ENCODE data around the gene SUGP2.
A peak's percentile ranks its signal among the peaks of the same experiment; 100 is the strongest.
"Not testable (repeated sequence)": the region's sequence is repeated elsewhere in the genome, so short reads cannot be mapped to it uniquely, and the experiment has no call there.

The SUGP2 gene

GRCh38 chr19:19034204-19034624 is 897 bp upstream of the SUGP2 start:
- DNase-seq (ENCODE audit: insufficient read length, low spot score) (peak; percentile 79), FAIRE-seq (peak; percentile 86)
- TF ChIP-seq POU2F2 (IDR thresholded peaks at IDR 0.05; ENCODE audit: low read depth, low read length): no peak
- peak; percentile 52; the same call in 1 of the 2 replicates for TF ChIP-seq POLR2A (IDR thresholded peaks at IDR 0.05; ENCODE audit: low read depth, low read length)
- no peak for TF ChIP-seq POLR2AphosphoS5 (IDR thresholded peaks at IDR 0.05; ENCODE audit: low read depth, low read length)
- no peak for TF ChIP-seq SPI1 (IDR thresholded peaks at IDR 0.05; ENCODE audit: low read depth, low read length)
- 0 out of 2 replicates have a peak, but pooled peaks have one; percentile 34 for TF ChIP-seq TAF1 (IDR thresholded peaks at IDR 0.05; ENCODE audit: low read depth, low read length)
- no peak for TF ChIP-seq PAX5 (IDR thresholded peaks at IDR 0.05; ENCODE audit: insufficient read depth, low read length, severe bottlenecking)

- DNase-seq (ENCODE audit: insufficient read length, low spot score) (no peak), FAIRE-seq (no peak)
- TF ChIP-seq TAF1 (IDR thresholded peaks at IDR 0.05; ENCODE audit: low read depth, low read length) (0 out of 2 replicates have a peak, but pooled peaks have one; percentile 15), PAX5 (IDR thresholded peaks at IDR 0.05; ENCODE audit: insufficient read depth, low read length, severe bottlenecking) (no peak)
Observed at GRCh38 chr19:19033176-19033425, 216 bp downstream of the SUGP2 start.

DNA sequence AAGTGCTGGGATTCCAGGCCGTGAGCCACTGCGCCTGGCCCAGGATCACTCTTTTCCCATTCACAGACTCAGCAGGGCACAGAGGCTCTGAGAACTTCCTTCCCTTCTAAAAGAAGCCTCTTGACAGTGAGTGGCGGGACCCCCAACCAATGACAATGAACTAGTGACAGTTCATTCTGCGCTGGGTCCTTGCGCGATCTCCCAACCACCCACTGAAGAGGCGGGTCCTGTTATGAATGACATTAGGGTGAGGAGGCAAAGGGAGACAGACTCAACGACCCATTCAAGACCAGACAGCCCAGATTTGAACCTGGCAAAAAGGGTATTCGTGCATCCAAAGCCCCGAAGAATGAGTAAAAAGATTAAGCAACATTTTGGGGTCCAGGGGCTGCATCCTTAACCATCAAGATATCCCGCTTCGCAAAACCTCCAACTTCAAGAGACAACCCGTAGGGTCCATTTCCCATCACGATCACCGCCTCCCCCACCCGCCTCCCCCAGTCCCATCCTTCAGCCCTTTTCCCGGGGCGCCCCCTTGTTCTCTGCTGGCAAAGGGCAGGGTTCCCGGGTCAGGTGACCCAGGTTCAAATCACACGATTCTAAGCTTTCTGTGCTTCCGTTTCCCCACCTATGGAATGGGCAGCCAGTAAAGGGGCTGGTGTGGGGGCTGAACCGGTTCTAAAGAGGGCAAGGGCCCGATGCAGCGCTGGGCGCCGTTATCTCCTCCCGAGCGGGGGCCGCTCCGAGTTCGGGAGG is 719 bp downstream of the SUGP2 start:
- FAIRE-seq (peak; percentile 90), DNase-seq (ENCODE audit: insufficient read length, low spot score) (peak; percentile 87)
- TF ChIP-seq TAF1 (IDR thresholded peaks at IDR 0.05; ENCODE audit: low read depth, low read length) (no peak), SPI1 (IDR thresholded peaks at IDR 0.05; ENCODE audit: low read depth, low read length) (peak; percentile 25; the same call in 1 of the 2 replicates), POU2F2 (IDR thresholded peaks at IDR 0.05; ENCODE audit: low read depth, low read length) (peak; percentile 41; the same call in 1 of the 2 replicates)

DNA sequence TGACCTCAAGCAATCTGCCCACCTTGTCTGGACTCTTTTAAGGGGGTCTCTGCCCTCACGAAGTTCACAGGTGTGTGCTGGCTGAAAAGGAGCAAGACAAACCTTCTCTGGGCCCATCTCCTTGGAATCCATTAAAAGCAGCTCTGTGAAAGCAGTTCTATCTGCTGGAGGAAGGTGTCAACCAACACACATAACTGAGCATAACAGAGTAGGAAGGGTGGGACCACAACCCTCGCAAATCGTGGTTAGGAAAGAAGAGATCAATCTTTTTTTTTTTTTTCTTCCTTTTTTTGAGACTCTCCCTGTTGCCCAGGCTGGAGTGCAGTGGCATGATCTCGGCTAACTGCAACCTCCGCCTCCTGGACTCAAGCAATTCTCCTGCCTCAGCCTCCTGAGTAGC is 1.4 kb downstream of the SUGP2 start:
- FAIRE-seq (no peak), DNase-seq (ENCODE audit: insufficient read length, low spot score) (no peak)
- TF ChIP-seq SPI1 (IDR thresholded peaks at IDR 0.05; ENCODE audit: low read depth, low read length) (no peak), POU2F2 (IDR thresholded peaks at IDR 0.05; ENCODE audit: low read depth, low read length) (no peak), PAX5 (IDR thresholded peaks at IDR 0.05; ENCODE audit: insufficient read depth, low read length, severe bottlenecking) (no peak), POLR2AphosphoS5 (IDR thresholded peaks at IDR 0.05; ENCODE audit: low read depth, low read length) (no peak), POLR2A (IDR thresholded peaks at IDR 0.05; ENCODE audit: low read depth, low read length) (no peak), TAF1 (IDR thresholded peaks at IDR 0.05; ENCODE audit: low read depth, low read length) (no peak)

DNA sequence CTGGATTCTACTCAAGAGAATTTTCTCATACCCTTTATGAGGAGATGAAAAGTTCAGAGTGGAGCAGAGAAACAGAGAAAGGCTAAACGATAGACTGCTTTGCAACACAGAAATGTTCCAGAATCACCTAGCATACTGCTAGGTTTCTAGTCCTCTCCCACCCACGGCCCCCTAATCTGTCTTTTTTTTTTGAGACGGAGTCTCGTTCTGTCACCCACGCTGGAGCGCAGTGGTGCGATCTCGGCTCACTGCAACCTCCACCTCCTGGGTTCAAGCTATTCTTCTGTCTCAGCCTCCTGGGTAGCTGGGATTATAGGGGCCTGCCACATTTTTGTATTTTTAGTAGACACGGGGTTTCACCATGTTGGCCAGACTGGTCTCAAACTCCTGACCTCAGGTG is 4.8 kb downstream of the SUGP2 start:
- FAIRE-seq (no peak), DNase-seq (ENCODE audit: insufficient read length, low spot score) (no peak)
- TF ChIP-seq POU2F2 (IDR thresholded peaks at IDR 0.05; ENCODE audit: low read depth, low read length) (no peak), POLR2AphosphoS5 (IDR thresholded peaks at IDR 0.05; ENCODE audit: low read depth, low read length) (no peak), TAF1 (IDR thresholded peaks at IDR 0.05; ENCODE audit: low read depth, low read length) (no peak), POLR2A (IDR thresholded peaks at IDR 0.05; ENCODE audit: low read depth, low read length) (no peak), PAX5 (IDR thresholded peaks at IDR 0.05; ENCODE audit: insufficient read depth, low read length, severe bottlenecking) (no peak), SPI1 (IDR thresholded peaks at IDR 0.05; ENCODE audit: low read depth, low read length) (no peak)

GRCh38 chr19:19027228-19027627 is 6.1 kb downstream of the SUGP2 start:
- FAIRE-seq (no peak), DNase-seq (ENCODE audit: insufficient read length, low spot score) (no peak)
- TF ChIP-seq POU2F2 (IDR thresholded peaks at IDR 0.05; ENCODE audit: low read depth, low read length): no peak
- TF ChIP-seq POLR2A (IDR thresholded peaks at IDR 0.05; ENCODE audit: low read depth, low read length): no peak
- TF ChIP-seq TAF1 (IDR thresholded peaks at IDR 0.05; ENCODE audit: low read depth, low read length): no peak
- TF ChIP-seq PAX5 (IDR thresholded peaks at IDR 0.05; ENCODE audit: insufficient read depth, low read length, severe bottlenecking): no peak
- no peak for TF ChIP-seq SPI1 (IDR thresholded peaks at IDR 0.05; ENCODE audit: low read depth, low read length)
- TF ChIP-seq POLR2AphosphoS5 (IDR thresholded peaks at IDR 0.05; ENCODE audit: low read depth, low read length): no peak

- TF ChIP-seq POLR2A (IDR thresholded peaks at IDR 0.05; ENCODE audit: low read depth, low read length): no peak
- no peak for TF ChIP-seq POLR2AphosphoS5 (IDR thresholded peaks at IDR 0.05; ENCODE audit: low read depth, low read length)
- TF ChIP-seq POU2F2 (IDR thresholded peaks at IDR 0.05; ENCODE audit: low read depth, low read length): no peak
- TF ChIP-seq TAF1 (IDR thresholded peaks at IDR 0.05; ENCODE audit: low read depth, low read length): no peak
- TF ChIP-seq PAX5 (IDR thresholded peaks at IDR 0.05; ENCODE audit: insufficient read depth, low read length, severe bottlenecking): no peak
- TF ChIP-seq SPI1 (IDR thresholded peaks at IDR 0.05; ENCODE audit: low read depth, low read length): no peak
- DNase-seq (ENCODE audit: insufficient read length, low spot score) (no peak), FAIRE-seq (no peak)
Observed at GRCh38 chr19:19026299-19026971, 6.9 kb downstream of the SUGP2 start.

GRCh38 chr19:19025861-19026260 is 7.5 kb downstream of the SUGP2 start:
- FAIRE-seq: no peak
- TF ChIP-seq SPI1 (IDR thresholded peaks at IDR 0.05; ENCODE audit: low read depth, low read length) (no peak), POU2F2 (IDR thresholded peaks at IDR 0.05; ENCODE audit: low read depth, low read length) (no peak), POLR2A (IDR thresholded peaks at IDR 0.05; ENCODE audit: low read depth, low read length) (no peak), POLR2AphosphoS5 (IDR thresholded peaks at IDR 0.05; ENCODE audit: low read depth, low read length) (no peak), TAF1 (IDR thresholded peaks at IDR 0.05; ENCODE audit: low read depth, low read length) (no peak), PAX5 (IDR thresholded peaks at IDR 0.05; ENCODE audit: insufficient read depth, low read length, severe bottlenecking) (no peak)
- DNase-seq (ENCODE audit: insufficient read length, low spot score): no peak

DNA sequence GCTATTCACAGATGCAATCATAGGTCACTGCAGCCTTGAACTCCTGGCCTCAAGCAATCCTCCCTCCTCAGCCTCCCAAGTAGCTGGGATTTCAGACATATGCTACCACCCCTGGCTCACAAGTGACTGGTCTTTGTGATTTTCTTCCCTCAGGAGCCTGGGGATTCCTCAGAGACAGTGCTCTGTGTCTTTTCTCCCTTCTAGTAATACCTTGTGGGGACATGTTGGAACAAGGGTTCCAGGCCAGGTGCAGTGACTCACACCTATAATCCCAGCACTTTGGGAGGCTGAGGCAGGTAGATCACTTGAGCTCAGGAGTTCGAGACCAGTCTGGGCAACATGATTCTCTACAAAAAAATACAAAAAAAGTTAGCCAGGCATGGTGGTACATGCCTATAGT is 9.9 kb downstream of the SUGP2 start:
- FAIRE-seq; DNase-seq (ENCODE audit: insufficient read length, low spot score): not testable (repeated sequence)

- FAIRE-seq (no peak), DNase-seq (ENCODE audit: insufficient read length, low spot score) (no peak)
Observed at GRCh38 chr19:19022380-19022961, 10.8 kb downstream of the SUGP2 start.

More at GRCh38 chr19:19022380-19022961, 10.8 kb downstream of the SUGP2 start:
- TF ChIP-seq POLR2A (IDR thresholded peaks at IDR 0.05; ENCODE audit: low read depth, low read length) (no peak), PAX5 (IDR thresholded peaks at IDR 0.05; ENCODE audit: insufficient read depth, low read length, severe bottlenecking) (no peak), POU2F2 (IDR thresholded peaks at IDR 0.05; ENCODE audit: low read depth, low read length) (no peak)

Measured in GM12891 (cell line).